KMS-11 (cell line): ENCODE measurements around the gene CACNA1F.
A peak's percentile ranks its signal among the peaks of the same experiment; 100 is the strongest.
"Not testable (repeated sequence)": the region's sequence is repeated elsewhere in the genome, so short reads cannot be mapped to it uniquely, and the experiment has no call there.

Source experiments
- H2AFZ ChIP-seq: fragments of 200-600 bp; sonication (generic); 2 replicates; pipeline ENCODE4 v1.6.1; 2016; ENCODE audit warnings: antibody characterized with exemption, mixed run types, low read depth
- H3K27ac ChIP-seq: fragments of 200-600 bp; sonication (generic); 2 replicates; pipeline ENCODE4 v1.6.1; 2016; ENCODE audit warnings: mild to moderate bottlenecking, mixed run types
- H3K27me3 ChIP-seq: fragments of 200-600 bp; sonication (generic); 2 replicates; pipeline ENCODE4 v1.6.1; 2017; ENCODE audit warnings: mild to moderate bottlenecking, low read depth, mixed run types, moderate library complexity; ENCODE audit not compliant: insufficient read depth
- H3K36me3 ChIP-seq: fragments of 200-600 bp; sonication (generic); 2 replicates; pipeline ENCODE4 v1.6.1; 2017; ENCODE audit warnings: mild to moderate bottlenecking, mixed run types; ENCODE audit not compliant: insufficient read depth
- H3K4me1 ChIP-seq: fragments of 200-600 bp; sonication (generic); 2 replicates; pipeline ENCODE4 v1.6.1; 2016; ENCODE audit warnings: mild to moderate bottlenecking, low read depth, mixed run types; ENCODE audit not compliant: poor library complexity, severe bottlenecking
- H3K4me2 ChIP-seq: fragments of 200-600 bp; sonication (generic); 2 replicates; pipeline ENCODE4 v1.7.0; 2016; ENCODE audit warnings: mild to moderate bottlenecking, mixed run types
- H3K4me3 ChIP-seq: fragments of 200-600 bp; sonication (generic); IDR thresholded peaks from 2 replicates; pipeline ENCODE4 v1.6.1; 2017; ENCODE audit warnings: low read depth, low read length, mixed read lengths; ENCODE audit not compliant: insufficient read depth
- H3K79me2 ChIP-seq: fragments of 200-600 bp; sonication (generic); 2 replicates; pipeline ENCODE4 v1.6.1; 2016; ENCODE audit warnings: low read depth, mixed run types; ENCODE audit not compliant: insufficient read depth
- H3K9ac ChIP-seq: fragments of 200-600 bp; sonication (generic); 2 replicates; pipeline ENCODE4 v1.6.1; 2016; ENCODE audit warnings: mild to moderate bottlenecking, mixed run types
- H4K20me1 ChIP-seq: fragments of 200-600 bp; sonication (generic); 2 replicates; pipeline ENCODE4 v1.6.1; 2016; ENCODE audit warnings: mild to moderate bottlenecking, mixed run types; ENCODE audit not compliant: insufficient read depth
- CTCF ChIP-seq: fragments of 200-600 bp; sonication (generic); conservative IDR thresholded peaks from 2 replicates; pipeline ENCODE4 v1.6.1; 2017; ENCODE audit warnings: low read depth, mild to moderate bottlenecking, antibody characterized with exemption, low read length, moderate library complexity, mixed read lengths

The CACNA1F gene

GRCh38 chrX:49175435-49176274 lies 57.5 kb downstream of the CACNA1F start:
- Histone ChIP-seq H3K4me1 (peaks cover 20% of the 10 kb centered on the region), H2AFZ (no peak overlapping the region), H3K27ac (no peak overlapping the region), H3K4me2 (no peak overlapping the region), H3K4me3 (no peak overlapping the region), H4K20me1 (no peaks in the 10 kb centered on the region), H3K9ac (no peak overlapping the region), H3K27me3 (no peaks in the 10 kb centered on the region), H3K36me3 (no peaks in the 10 kb centered on the region), H3K79me2 (peaks cover 17% of the 10 kb centered on the region; the same call in 1 of the 2 replicates)
- TF ChIP-seq CTCF, result no peak

- H3K79me2 ChIP-seq, result peaks cover 17% of the 10 kb centered on the region; the same call in 1 of the 2 replicates
- peaks cover 22% of the 10 kb centered on the region for H3K4me1 ChIP-seq
- no peak overlapping the region for H3K4me3 ChIP-seq
- H3K27ac ChIP-seq, result no peak overlapping the region
- no peaks in the 10 kb centered on the region for H3K27me3 ChIP-seq
- TF ChIP-seq CTCF, result no peak
- no peak overlapping the region for H3K9ac ChIP-seq
- H4K20me1 ChIP-seq, result no peaks in the 10 kb centered on the region
- no peaks in the 10 kb centered on the region for H3K36me3 ChIP-seq
- H2AFZ ChIP-seq, result no peak overlapping the region
- no peak overlapping the region for H3K4me2 ChIP-seq
Observed at GRCh38 chrX:49174723-49175122, 58.4 kb downstream of the CACNA1F start.

- H3K4me3 ChIP-seq, H3K9ac ChIP-seq, H3K36me3 ChIP-seq, H2AFZ ChIP-seq, H3K27me3 ChIP-seq, H4K20me1 ChIP-seq, H3K27ac ChIP-seq: not testable (repeated sequence)
- peaks cover 34% of the 10 kb centered on the region for H3K4me1 ChIP-seq
- peak overlapping the region; percentile 80 for H3K4me2 ChIP-seq
- H3K79me2 ChIP-seq, result peaks cover 17% of the 10 kb centered on the region; the same call in 1 of the 2 replicates
Observed at GRCh38 chrX:49173544-49173943, 59.6 kb downstream of the CACNA1F start.

GRCh38 chrX:49172280-49172780 lies 60.8 kb downstream of the CACNA1F start:
- Histone ChIP-seq H3K4me2 (peak overlapping the region; percentile 80; the same call in 1 of the 2 replicates), H4K20me1 (no peaks in the 10 kb centered on the region), H3K4me3 (no peak overlapping the region), H2AFZ (peak overlapping the region; percentile 52; the same call in 1 of the 2 replicates), H3K27me3 (no peaks in the 10 kb centered on the region), H3K27ac (peak overlapping the region; percentile 85), H3K4me1 (peaks cover 43% of the 10 kb centered on the region), H3K36me3 (no peaks in the 10 kb centered on the region), H3K79me2 (peaks cover 17% of the 10 kb centered on the region; the same call in 1 of the 2 replicates), H3K9ac (peak overlapping the region; percentile 85)
- no peak for TF ChIP-seq CTCF
